NCI-H82 treated with DMSO at 0.1 percent for 48 hours (cell line): ENCODE results near the gene C15orf62.

Experiments used
- DNase-seq: peaks from one replicate; lab custom pipeline; 2025; ENCODE audit not compliant: unreplicated experiment; lab: John Stamatoyannopoulos, UW

Gene C15orf62, protein sequence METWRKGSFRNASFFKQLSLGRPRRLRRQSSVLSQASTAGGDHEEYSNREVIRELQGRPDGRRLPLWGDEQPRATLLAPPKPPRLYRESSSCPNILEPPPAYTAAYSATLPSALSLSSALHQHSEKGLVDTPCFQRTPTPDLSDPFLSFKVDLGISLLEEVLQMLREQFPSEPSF

DNA sequence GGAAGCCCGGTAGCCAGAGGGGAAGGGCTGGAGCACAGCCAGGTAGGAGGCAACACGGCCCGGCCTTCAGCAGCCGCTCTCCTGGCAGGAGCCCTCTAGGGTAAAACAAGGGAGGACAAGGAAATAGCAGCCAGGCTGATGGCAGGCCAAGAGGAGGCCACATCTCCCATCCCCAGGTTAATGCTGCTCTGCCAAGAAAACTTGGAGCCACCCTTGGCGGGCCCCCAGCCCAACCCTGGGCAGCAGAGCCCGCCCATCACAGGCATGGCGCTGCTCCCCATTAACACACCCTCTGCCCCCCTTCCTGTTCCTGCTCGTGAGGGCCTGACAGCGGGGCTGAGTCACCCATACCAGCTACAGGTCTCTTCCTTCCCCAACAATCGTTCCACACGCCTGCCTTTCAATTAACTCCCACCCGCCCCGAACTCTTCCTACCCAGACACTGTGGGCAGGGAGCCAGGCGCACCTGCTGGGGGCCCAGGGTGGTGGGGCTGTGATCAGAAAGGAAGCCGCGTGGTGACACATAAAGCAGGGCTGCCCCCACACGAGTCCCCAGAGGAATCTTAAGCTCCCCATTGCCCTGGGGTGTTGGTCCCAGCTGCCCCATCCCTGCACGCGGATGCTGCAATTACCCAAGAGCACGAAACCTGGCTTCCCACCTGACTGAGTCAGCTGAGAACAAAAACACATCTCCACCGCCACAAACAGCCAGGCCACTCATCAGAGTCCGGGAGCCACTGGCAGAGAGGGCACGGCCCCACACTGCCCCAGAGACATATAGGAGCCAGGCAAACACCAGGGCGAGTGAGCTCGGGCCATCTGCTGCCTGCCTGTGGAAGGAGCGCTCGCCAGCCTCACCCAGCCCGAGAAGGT, at the start of gene C15orf62:
Gene C15orf62, plus strand, starts transcription at position 707 of the 873 bp plus-strand sequence. CDS start 516 bp downstream, outside the sequence.
- no peak for DNase-seq

DNA sequence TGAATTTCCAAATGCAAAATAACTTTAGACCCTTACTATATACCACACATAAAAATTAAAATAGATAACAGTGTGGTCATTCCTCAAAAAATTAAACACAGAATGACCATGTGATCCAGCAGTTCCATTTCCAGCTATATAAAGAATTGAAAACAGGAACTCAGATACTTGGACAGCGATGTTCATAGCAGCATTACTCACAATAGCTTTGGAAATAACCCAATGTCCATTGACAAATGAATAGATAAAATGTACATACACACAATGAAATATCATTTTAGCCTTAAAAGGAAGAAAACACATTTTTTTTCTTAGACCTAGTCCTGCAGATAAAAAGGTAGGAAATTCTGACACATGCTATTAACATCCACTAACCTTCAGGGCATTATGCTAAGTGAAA, 48.1 kb upstream of the C15orf62 start:
- DNase-seq = no peak

DNA sequence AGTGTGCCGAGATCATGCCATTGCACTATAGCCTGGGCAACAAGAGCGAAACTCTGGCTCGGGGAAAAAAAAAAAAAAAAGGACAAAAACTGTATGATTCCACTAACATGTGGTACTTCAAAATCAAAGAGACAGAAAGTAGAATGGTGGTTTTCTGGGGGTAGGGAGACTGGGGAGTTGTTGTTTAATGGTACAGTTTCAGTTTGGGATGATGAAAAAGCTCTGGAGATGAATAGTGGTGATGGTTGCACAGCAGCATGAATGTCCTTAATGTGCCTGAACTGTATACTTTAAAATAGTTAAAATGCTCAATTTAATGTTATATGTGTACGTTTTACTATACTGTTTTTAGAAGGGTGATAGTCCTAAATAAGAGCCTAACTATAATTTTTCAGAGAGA, 47.4 kb upstream of the C15orf62 start:
- DNase-seq = no peak

DNA sequence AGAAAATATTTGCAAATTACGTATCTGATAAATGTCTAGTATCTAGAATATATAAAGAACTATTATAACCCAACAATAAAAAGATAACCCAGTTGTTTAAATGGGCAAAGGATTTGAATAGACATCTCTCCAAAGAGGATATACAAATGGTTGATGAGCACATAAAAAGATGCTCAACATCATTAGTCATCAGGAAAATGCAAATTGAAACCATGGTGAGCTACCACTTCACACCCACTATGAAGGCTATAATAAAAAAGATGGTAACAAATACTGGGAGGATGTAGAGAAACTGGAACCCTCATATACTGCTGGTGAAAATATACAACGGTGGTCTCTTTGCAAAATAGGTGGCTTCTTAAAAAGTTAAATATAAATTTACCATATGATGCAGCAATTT, 46.8 kb upstream of the C15orf62 start:
- DNase-seq = no peak

DNA sequence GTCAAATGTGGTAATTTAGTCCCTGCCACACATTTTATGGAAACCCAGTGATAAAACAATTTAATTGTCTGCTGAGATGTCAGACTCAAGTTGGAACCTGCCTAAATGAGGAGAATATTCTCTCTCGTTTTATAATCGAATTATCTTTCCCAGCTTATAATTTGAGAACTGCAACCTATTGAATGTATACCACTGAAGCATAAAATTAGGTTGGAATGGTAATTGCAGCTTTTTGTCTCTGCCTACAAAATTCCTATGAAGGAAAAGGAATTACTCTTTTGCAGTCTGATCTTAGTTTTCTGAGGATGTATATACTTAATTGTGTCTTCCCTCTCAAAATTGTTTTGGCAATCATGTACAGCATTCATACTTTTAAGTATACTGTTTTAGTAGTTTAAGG, 45.9 kb upstream of the C15orf62 start:
- DNase-seq = no peak

DNA sequence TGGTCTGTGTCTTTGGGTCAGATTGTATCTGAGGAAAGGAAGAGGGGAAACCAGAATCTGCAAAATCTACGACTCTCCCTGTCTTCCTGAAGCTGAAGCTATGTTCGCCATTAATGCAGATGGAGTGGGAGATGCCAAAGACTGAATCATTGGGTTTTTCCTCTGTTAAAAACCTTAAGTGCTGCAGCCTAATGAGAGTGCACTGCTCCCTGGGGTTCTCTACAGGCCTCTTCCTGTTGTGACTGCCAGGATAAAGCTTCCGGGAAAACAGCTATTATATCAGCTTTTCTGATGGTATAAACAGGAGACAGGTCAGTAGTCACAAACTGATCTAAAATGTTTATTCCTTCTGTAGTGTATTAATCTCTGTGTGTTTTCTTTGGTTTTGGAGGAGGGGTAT, 38.7 kb upstream of the C15orf62 start:
- DNase-seq = no peak

DNA sequence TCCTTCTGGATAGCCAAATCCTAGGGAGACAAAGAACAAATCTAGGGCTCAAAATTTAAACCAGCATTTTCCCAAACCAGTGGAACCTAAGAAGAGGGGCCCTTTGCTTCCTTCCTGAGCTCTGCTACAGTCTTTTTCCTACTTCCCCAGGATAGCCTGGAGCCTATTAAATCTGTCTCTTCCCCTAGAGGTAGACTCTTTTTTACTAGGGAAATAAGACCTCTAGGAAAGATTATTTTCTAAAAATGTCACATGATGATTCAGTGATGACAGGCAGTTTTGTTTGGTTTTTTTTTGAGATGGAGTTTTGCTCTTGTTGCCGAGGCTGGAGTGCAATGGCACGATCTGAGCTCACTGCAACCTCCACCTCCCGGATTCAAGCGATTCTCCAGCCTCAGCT, 33.2 kb upstream of the C15orf62 start:
- DNase-seq = no peak

DNA sequence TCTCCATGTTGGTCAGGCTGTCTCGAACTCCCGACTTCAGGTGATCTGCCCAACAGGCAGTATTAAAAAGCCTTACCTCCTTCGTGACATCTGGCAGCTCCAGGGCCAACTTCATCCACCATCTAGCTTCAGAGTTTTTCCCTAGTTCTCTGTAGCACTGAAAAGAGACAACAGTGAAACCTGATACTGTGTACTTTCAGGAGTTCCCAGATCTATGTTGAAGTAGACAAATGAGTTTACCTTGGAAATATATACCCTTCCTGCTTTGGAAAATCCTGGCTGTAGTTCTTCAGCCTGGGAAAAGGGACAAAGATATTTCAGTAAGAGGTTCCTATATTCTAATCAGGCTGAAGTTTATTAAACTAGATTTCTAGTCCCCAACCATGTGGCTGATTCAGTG, 32.7 kb upstream of the C15orf62 start:
- DNase-seq = no peak

DNA sequence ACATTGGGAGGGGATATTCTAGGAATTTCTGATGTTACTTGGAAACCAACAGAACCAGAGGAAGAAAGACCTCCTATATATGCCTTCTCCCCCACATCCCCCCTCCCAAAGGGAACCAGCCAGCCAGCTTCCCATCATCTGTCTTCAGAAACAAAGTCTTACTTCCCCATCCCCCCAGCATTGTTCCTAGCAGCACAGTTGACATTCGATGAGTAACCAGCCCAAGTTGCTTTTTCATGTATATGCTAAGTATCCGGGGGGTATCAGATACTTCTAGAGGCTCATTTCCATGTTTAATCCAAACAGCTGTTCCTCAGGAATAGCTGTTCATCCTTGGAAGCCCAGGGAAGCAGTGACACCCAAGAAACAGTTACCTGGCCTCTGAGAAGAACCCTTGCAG, 30.7 kb upstream of the C15orf62 start:
- DNase-seq = no peak

DNA sequence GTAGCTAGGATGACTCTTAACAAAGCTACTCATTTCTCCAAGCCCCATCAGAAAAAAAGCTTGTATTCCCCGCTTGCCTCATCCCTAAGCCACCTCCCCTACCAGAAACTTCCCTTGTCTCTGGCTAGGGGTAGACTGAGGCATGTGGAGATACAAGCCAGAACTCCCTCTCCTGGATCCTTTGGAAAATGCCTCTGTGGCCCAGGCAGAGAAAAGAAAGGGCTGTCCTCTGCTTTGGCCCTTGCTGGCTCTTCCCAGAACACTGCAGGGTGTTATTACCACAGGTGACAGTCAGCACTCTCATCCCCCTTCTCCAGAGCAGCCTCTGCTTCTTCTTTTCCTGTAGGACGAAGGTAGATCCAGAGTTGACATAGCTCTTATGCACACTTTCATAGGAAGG, 29.9 kb upstream of the C15orf62 start:
- DNase-seq = no peak

DNA sequence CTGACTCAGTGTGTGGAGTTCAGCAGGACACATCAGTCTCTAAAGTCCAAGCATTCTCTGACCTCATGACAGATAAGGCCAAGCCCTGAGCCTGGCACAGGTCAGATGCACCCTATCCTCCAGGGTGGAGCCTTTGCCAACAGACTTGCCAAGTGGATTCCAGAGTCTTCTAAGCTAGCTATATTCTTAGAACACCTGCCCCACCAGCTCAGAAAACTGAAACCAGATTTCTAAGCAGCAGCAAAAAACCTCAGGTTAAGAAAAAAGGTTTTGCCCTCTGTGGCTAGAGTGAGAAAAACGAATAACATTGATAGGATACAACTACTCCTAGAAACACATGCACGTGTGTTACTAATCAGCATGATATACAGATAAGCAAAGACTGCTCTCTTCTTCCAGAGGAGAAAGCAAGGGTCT, 26.3 kb upstream of the C15orf62 start:
- no peak for DNase-seq

DNA sequence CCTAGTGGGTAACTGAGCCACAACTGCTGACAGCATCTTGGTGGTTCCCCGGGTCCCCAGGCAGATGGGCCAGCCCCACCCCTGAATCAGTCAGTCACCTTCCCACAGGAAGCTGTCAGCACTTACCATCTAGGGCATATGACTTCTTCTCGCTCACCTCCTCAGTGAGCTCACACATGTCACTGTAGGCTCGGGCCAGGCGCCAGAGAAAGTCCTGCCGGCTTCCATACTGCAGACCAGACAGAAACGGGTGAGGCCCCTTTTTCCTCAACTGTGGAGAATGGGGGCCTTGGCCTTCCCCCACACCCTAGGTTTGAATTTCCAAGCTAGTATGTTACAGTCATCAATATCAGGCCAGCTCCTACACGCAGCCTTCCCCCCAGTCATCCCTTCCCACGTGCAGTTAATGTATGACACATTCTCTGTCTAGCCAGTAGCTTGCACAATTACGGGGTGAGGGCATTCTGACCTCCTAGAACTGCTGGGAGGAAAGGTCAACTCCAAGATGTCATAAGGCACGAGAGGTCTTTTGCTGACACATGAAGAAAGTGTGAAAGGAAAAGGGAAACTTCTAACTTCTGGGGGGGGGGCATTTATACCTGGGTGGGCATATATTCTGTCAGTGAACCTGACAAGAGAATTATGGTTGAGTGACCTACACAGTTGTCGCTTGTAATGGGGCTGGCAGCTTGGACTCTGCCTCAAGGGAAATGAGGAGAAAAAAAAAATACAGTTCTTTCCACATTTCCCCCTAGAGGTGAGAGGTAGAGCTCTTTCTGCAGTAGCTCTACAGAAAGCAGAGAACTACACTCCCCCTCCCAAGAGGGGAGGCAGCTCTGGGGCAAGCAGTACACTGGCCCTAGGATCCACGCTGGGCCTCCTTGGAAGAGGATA, 25.6 kb upstream of the C15orf62 start:
- no peak for DNase-seq

DNA sequence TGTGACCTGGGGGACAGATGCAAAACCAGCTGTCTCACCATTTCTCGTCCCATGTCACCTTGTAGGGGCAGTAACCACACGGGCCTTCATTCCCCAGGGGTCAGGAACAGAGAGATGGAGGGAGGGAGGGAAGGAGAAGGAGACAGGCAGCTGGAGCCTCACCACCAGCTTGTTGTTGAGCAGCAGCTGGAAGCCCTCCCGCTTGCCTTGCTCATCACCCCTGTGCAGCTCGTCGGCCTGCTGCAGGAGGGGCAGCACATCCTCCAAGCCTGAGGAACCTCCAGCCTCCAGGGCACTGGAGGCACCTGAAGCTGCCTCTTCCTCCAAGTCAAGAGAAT, 25.0 kb upstream of the C15orf62 start:
- DNase-seq = no peak

DNA sequence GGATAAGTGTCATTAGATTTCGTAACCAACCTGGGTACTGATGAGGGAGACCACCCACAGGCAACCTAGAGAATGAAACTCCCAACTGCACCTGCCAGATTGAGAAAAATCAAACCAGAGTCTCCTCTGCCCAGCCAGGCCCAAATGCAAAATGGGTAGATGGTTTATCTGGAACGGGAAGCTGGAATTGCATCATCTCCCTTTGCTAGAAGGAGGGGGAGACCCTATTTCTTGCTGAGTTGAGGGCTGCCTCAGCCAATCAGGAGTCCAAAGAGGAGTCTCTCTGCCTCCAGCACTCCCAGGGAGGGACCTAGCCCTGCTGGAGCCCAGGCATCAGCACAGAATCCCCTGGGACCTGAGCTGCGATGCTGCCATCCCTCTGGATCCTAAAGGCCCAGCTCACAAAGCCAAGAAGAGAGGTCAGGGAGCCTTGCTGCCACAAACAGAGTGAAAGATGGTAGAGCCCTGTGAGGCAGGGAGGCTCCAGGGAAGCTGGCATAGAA, 22.8 kb upstream of the C15orf62 start:
- DNase-seq = no peak

DNA sequence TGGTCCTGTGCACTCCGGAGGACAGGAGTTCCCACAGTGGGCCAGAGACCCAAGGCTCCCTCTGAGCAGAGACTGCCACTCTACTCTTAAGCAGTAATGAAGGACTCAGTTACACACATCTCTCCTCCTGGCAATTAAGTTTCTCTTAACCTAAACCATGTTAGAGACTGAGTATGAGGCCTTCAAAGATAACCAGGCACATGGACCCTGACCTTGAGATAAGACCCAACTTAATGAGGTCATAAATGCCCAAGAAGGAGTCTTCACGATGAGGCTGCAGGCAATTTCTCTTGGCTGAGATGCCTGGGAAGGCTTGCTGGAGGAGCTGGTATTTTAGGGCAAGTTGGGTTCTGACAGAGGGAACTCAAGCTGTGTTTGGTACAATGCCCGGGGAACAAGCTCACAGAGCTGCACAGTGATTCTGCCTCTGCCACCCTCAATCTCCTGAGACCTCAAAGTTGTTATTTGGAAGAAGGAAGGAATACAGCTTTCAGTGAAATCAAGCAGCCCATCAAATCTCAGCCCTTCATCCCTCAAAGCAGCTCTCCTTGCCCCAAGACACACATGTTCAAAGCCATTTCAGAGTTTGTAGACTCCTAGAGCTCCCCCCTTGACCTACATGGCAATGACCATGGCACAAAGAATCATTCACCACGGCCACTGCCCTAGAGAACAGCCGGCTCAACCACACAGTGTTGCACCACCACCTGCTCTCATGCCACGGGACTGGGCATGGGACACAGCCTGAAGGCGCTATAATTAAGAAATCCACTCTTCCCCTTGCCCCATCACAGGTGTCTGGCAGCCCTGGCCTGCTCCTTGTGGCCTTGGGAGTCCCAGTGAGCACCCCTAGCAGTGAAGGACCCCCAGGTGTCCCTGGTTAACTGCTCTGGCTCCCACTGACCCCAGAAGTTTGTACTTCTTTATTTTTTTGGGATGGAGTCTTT, 21.8 kb upstream of the C15orf62 start:
- DNase-seq = no peak

DNA sequence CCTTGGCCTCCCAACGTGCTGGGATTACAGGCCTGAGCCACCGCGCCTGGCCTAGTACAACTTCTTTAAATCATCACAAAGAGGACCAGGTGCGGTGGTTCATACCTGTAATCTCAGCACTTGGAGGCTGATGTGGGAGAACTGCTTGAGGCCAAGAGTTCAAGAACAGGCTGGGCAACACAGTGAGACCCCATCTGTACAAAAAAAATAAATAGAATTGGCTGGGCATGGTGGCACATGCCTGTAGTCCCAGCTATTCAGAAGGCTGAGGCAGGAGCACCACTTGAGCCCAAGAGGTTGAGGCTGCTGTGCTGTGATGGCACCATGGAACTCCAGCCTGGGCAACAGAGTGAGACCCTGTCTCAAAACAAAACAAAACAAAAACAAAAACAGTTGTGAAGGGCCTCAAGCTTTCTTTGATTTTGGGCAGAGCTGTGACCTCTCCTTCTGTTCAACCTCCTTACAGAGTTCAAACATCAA, 20.6 kb upstream of the C15orf62 start:
- no peak for DNase-seq

DNA sequence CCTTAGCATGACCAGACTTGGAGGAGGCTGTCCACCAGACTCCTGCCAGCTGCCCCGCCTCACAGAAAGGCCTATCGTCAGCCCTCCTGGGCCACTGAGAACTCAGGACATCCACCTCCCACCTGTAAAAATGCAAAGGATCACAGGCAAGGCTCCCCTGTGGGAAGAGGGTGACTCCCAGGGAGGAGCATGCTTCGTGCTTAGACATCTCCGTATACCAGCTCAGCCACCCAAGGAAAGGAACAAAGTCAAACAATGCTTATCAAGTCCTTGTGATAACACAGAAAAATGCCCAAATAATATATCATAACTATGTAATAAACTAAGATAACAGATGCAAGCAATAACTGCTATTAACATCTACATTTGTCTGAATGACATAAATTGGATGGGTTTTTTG, 18.9 kb upstream of the C15orf62 start:
- DNase-seq = no peak

DNA sequence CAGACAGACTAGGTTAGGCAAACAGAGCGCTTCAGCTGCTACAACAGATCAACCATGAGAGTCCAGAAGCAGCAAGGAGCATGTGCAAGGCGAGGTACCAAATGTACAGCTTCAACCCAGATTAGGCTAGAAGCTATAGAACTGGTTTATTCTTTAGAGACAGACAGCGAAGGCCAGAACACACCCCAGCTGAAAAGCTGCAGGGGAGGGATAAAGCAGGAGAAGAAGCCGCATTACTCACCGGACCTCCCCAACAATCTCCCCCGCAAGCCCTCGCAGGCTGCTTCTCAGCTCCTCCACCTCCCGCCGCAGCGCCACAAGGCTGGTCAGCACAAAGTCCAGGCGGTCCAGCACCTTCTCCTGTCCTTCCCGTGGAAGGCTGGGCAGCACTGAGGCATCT, 18.0 kb upstream of the C15orf62 start:
- no peak for DNase-seq

DNA sequence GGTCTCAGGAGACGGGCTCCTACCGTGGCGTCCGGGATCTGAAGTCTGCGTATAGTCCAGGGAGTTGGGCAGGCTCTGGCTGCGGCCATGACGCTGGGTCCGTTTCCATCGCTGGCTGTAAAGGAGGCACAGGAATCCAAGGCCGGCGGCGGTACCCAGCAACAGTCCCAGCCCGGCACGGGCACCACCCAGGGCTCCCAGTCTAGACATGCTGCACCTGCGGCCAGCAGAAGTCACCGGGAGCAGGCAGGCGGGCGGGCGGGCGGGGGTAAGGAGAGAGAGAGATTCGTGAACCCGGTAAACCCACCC, 15.3 kb upstream of the C15orf62 start:
- no peak for DNase-seq
